ENCODE data around the gene FGFR3.
A peak's percentile ranks its signal among the peaks of the same experiment; 100 is the strongest.

FGFR3 gene

DNA sequence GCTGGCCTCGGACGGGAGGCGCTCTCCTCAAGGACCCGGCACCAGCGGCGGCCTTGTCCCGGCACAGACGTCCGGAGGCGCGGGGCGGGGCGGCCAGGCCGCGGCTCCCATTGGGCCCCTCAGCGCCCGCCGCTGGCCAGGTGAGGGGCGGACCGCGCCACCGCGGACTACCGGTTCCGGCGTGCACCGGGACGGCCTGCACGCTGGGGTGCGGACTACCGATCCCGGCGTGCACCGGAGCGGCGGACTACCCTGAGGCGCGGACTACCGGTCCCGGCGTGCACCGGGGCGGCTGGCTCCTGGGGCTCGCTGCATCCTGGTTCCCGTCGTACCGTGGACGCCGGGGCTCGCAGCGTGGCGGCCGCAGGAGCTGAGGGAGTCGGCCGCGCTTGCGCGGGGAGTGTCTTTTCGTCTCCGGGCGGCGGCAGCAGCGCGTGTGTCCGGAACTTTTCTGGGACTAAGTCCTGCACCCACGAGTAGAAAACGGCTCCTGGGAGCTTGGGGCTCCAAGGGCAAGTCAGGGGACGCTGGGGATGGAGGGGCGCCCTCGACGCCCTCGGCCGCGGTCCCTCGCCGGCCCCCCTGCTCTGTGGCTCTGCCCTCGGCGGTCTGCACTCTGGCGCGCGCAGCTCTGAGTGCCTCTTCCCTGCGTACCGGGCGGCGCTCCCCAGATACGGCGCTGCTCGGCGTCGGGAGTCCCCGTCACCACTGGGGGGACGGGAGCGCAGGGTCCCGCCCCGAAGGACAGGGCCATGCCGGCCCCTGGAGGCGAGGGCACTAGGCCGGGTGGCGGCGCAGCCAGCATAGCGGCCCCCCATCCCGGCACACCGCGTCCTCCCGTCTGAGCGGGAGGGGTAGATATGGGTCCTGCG is 63.2 kb downstream of the FGFR3 start, which contains the start of gene LETM1:
TSS of gene LETM1 (minus strand) at position 86 of the 872 bp plus-strand sequence. CDS start 206 bp downstream, outside the sequence.
- peaks cover 19% of the 10 kb centered on the region for H3K36me3 Mint-ChIP-seq
- H3K4me1 Mint-ChIP-seq = peaks cover 37% of the 10 kb centered on the region
- DNase-seq (ENCODE audit: low spot score in 2 of 2) (peak; percentile 87 to 95), ATAC-seq (peak; percentile 96)
- H3K4me3 Mint-ChIP-seq = peak within 1 kb of the TSS; percentile 75
- H3K9me3 Mint-ChIP-seq = no peaks in the 10 kb centered on the region
- H3K27ac Mint-ChIP-seq = peak within 1 kb of the TSS; percentile 78

DNA sequence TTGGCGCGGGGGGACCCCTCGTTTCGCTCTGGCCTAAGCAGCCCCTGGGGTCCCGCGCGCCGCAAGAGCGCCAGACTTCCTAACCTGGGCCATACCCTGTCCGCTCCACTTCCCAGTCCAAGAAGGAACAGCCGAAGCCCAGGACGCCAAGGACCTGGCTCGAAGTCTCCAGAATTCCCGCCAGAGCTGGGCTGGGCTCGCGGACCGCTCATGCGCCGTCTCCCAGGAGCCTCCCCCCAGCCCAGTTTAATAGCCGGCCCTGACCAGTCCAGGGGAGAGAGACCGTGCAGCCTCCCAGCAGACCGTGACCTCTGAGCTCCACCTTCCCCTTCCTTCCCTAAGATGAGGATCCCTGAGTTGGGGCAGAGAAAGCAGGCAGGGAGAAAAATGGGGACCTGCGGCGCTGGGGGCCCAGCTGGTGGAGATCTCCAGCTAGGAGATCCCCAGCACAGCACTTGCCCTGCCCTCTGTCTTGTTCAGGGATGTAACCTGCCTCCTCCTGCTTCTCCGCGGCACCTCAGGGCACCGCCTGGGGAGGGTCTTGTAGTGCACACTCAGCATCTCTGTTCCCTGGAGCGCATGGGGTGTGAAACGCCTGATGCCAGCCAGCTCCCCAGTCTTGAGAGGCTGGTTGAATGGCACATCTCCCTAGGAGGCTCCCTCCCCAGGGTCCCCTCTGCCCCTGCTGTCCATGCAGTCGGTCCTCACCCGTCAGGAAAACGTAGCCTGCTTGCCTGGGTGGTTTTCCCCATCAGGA is 64.0 kb downstream of the FGFR3 start:
- Mint-ChIP-seq H3K36me3 (peaks cover 14% of the 10 kb centered on the region), H3K27ac (peak overlapping the region; percentile 75), H3K9me3 (no peaks in the 10 kb centered on the region), H3K4me3 (peak overlapping the region; percentile 75), H3K4me1 (peaks cover 36% of the 10 kb centered on the region)
- DNase-seq (ENCODE audit: low spot score in 2 of 2) (no peak), ATAC-seq (no peak)

DNA sequence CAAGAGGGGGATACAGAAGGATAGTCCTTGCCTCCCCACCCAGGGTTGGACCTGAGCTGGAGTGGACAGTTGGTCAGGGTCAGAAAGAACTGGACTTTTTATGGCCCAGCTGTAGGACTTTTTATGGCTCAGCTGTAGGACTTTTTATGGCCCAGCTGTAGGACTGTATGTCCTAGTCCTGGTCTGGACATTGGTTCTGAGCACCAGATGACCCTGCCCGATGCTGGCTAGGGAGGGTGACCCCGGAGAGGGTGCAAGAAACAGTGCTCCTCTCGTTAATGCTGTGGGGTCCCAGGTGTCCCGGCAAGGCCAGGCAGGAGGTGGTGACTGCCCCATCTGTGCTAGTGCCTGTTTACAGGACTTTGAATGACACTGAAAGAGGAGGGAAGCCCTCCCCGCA is 64.8 kb downstream of the FGFR3 start:
- DNase-seq (ENCODE audit: low spot score in 2 of 2) = no peak
- no peak for ATAC-seq
- no peak overlapping the region for H3K27ac Mint-ChIP-seq
- no peaks in the 10 kb centered on the region for H3K9me3 Mint-ChIP-seq
- peaks cover 10% of the 10 kb centered on the region for H3K36me3 Mint-ChIP-seq
- no peak overlapping the region for H3K4me3 Mint-ChIP-seq
- H3K4me1 Mint-ChIP-seq = peaks cover 35% of the 10 kb centered on the region
